HepG2 (cell line): ENCODE measurements around the gene COG1. TPM values are rescaled to one million over a fixed set of nuclear protein-coding genes. Genes with fewer than 3 reads are reported as not detected.

Experiments used
- ELF1 ChIP-seq: sonication (generic); formaldehyde crosslinking; IDR thresholded peaks from 2 replicates; pipeline ENCODE4 v1.4.0; 2020; ENCODE audit warnings: missing genetic modification reagents
- FOSL1 ChIP-seq: sonication (generic); formaldehyde crosslinking; IDR thresholded peaks from 2 replicates; pipeline ENCODE4 v1.9.0; 2021; ENCODE audit warnings: missing genetic modification reagents, borderline replicate concordance
- HBP1 ChIP-seq: IDR thresholded peaks from 2 replicates; pipeline ENCODE4 v1.6.1; 2016; ENCODE audit warnings: low read depth, control low read depth
- HOXA3 ChIP-seq: sonication (generic); formaldehyde crosslinking; IDR thresholded peaks from 2 replicates; pipeline ENCODE4 v1.5.0; 2020; ENCODE audit warnings: missing genetic modification reagents
- KDM3A ChIP-seq: IDR thresholded peaks from 2 replicates; pipeline ENCODE4 v1.6.1; 2018; ENCODE audit warnings: low read depth, missing compliant biosample characterization
- MEIS1 ChIP-seq: sonication (generic); formaldehyde crosslinking; IDR thresholded peaks from 2 replicates; pipeline ENCODE4 v1.9.0; 2021; ENCODE audit warnings: mild to moderate bottlenecking, missing genetic modification reagents, moderate library complexity, borderline replicate concordance
- MEIS2 ChIP-seq: sonication (generic); formaldehyde crosslinking; IDR thresholded peaks from 2 replicates; pipeline ENCODE4 v1.9.0; 2021; ENCODE audit warnings: mild to moderate bottlenecking, missing genetic modification reagents
- MTF1 ChIP-seq: sonication (generic); formaldehyde crosslinking; IDR thresholded peaks from 2 replicates; pipeline ENCODE4 v1.5.0; 2020; ENCODE audit warnings: missing genetic modification reagents
- NPAS2 ChIP-seq: sonication (generic); formaldehyde crosslinking; IDR thresholded peaks from 2 replicates; pipeline ENCODE4 v1.8.0; 2022; ENCODE audit warnings: mild to moderate bottlenecking, missing genetic modification reagents, borderline replicate concordance
- RARA ChIP-seq: IDR thresholded peaks from 2 replicates; pipeline ENCODE4 v1.6.1; 2016; ENCODE audit warnings: missing genetic modification reagents, missing compliant biosample characterization
- RFX3 ChIP-seq: IDR thresholded peaks from 2 replicates; pipeline ENCODE4 v1.6.1; 2016; ENCODE audit warnings: missing biosample characterization, missing genetic modification reagents
- RFXAP ChIP-seq: sonication (generic); formaldehyde crosslinking; IDR thresholded peaks from 2 replicates; pipeline ENCODE4 v1.4.0; 2020; ENCODE audit warnings: missing genetic modification reagents, borderline replicate concordance
- RXRB ChIP-seq: IDR thresholded peaks from 2 replicates; pipeline ENCODE4 v1.6.1; 2016; ENCODE audit warnings: borderline replicate concordance, missing genetic modification reagents, missing compliant biosample characterization
- SAP130 ChIP-seq: IDR thresholded peaks from 2 replicates; pipeline ENCODE4 v1.6.1; 2016; ENCODE audit warnings: low read depth
- SSRP1 ChIP-seq: IDR thresholded peaks from 2 replicates; pipeline ENCODE4 v1.6.1; 2016; ENCODE audit warnings: control low read depth
- TAF15 ChIP-seq: fragments of 200-400 bp; formaldehyde crosslinking; IDR thresholded peaks from one replicate; pipeline ENCODE4 v1.6.1; 2018; ENCODE audit warnings: mild to moderate bottlenecking, low read depth, low read length; ENCODE audit not compliant: poor library complexity, severe bottlenecking
- TFE3 ChIP-seq: IDR thresholded peaks from 2 replicates; pipeline ENCODE4 v1.6.1; 2016
- ZBTB33 ChIP-seq: sonication (generic); formaldehyde crosslinking; IDR thresholded peaks from 2 replicates; pipeline ENCODE4 v1.4.0; 2020; ENCODE audit warnings: missing genetic modification reagents
- ZGPAT ChIP-seq: IDR thresholded peaks from 2 replicates; pipeline ENCODE4 v1.6.1; 2016; ENCODE audit warnings: mild to moderate bottlenecking
- ZNF234 ChIP-seq: sonication (generic); formaldehyde crosslinking; conservative IDR thresholded peaks from 2 replicates; pipeline ENCODE4 v1.5.1; 2020; ENCODE audit warnings: mild to moderate bottlenecking, missing genetic modification reagents
- ZNF274 ChIP-seq: sonication (generic); formaldehyde crosslinking; IDR thresholded peaks from 2 replicates; pipeline ENCODE4 v1.5.1; 2020; ENCODE audit warnings: mild to moderate bottlenecking, missing genetic modification reagents
- ZNF280B ChIP-seq: sonication (generic); formaldehyde crosslinking; IDR thresholded peaks from 2 replicates; pipeline ENCODE4 v1.5.0; 2020; ENCODE audit warnings: missing genetic modification reagents, mild to moderate bottlenecking, borderline replicate concordance
- ZNF331 ChIP-seq: sonication (generic); formaldehyde crosslinking; IDR thresholded peaks from 2 replicates; pipeline ENCODE4 v1.4.0; 2020; ENCODE audit warnings: missing genetic modification reagents
- ZNF598 ChIP-seq: sonication (generic); formaldehyde crosslinking; IDR thresholded peaks from 2 replicates; pipeline ENCODE4 v1.5.1; 2020; ENCODE audit warnings: mild to moderate bottlenecking, missing genetic modification reagents, borderline replicate concordance
- polyA plus RNA-seq, 8 experiments: library from polyadenylated mRNA; depleted of rRNA in 3 of 8; stranded (reverse) in 7 of 8; unstranded in 1 of 8; fragments of >200 nt; fragmentation: Illumina TruSeq in 4 of 8; extraction: Trizol in 4 of 8; gene quantifications; 2 replicates each; pipeline versions ENCODE4 v1.2.1 to v1.2.3, GENCODE V29; 2011 to 2016; ENCODE audit warnings: low read depth in 4 of 8, missing spikeins in 1 of 8, mixed read lengths in 1 of 8; ENCODE audit not compliant: insufficient read depth in 1 of 8
- total RNA-seq, 5 experiments: library from RNA; depleted of rRNA; stranded (reverse); fragments of >200 nt; fragmentation: Illumina TruSeq; extraction: Trizol; gene quantifications; 2 replicates each; pipeline ENCODE4 v1.2.3, GENCODE V29; 2016; ENCODE audit warnings: low read depth in 1 of 5

Gene COG1
- total and polyA plus RNA-seq, 2 of the 13 experiments (the other 11 are each of a cell fraction or from before 2014, with no cell fraction given) = 36.6 to 39.7 TPM

DNA sequence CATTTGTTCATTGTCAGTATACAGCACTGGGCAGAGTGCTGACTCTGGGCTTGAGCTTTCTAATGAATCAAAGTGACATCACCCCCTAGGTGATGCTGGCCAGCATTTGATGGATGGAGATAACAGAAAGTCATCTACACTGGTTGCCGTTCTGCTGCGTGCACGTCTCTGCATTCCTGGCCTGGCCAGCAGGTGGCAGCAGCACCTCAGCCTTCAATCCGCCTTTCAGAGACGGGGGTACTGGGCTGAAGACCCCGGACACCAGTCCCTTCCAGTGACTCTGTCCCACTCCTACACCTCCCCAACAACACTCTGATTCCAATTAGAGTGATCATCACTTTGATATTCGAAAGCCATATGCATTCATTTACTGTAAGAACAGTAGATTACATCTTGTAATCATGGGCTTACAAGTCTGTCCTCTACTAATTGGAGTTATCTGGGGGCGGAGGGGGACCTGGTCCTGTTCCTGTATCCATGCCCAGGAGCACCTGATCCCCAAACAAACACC is 62.9 kb downstream of the COG1 start (continued):
- TF ChIP-seq ZBTB33 (CRISPR knock-in tag) = peak; percentile 52; the same call in 1 of the 2 replicates
- 0 out of 2 replicates have a peak, but pooled peaks have one; percentile 34 for TF ChIP-seq ZNF274 (CRISPR knock-in tag)
- no peak for TF ChIP-seq ZNF234 (CRISPR knock-in tag)
- no peak for TF ChIP-seq FOSL1 (CRISPR knock-in tag)
- TF ChIP-seq RARA (CRISPR knock-in tag) = peak; percentile 27; the same call in 1 of the 2 replicates
- TF ChIP-seq RXRB (CRISPR knock-in tag) = 0 out of 2 replicates have a peak, but pooled peaks have one; percentile 48
- no peak for TF ChIP-seq RFX3 (CRISPR knock-in tag)
- TF ChIP-seq SAP130 (CRISPR knock-in tag) = no peak
- TF ChIP-seq ZNF331 (CRISPR knock-in tag) = peak; percentile 54; the same call in 1 of the 2 replicates
- TF ChIP-seq TFE3 (CRISPR knock-in tag) = 0 out of 2 replicates have a peak, but pooled peaks have one; percentile 27
- TF ChIP-seq HBP1 = no peak
- TF ChIP-seq MTF1 (CRISPR knock-in tag) = no peak
- TF ChIP-seq ZGPAT = peak; percentile 59; the same call in 1 of the 2 replicates
- no peak for TF ChIP-seq RFXAP (CRISPR knock-in tag)
- 0 out of 2 replicates have a peak, but pooled peaks have one; percentile 25 for TF ChIP-seq MEIS1
- TF ChIP-seq KDM3A (CRISPR knock-in tag) = peak; percentile 95
- TF ChIP-seq HOXA3 (CRISPR knock-in tag) = no peak
- peak; percentile 61; the same call in 1 of the 2 replicates for TF ChIP-seq ZNF598 (CRISPR knock-in tag)
- TF ChIP-seq SSRP1 (CRISPR knock-in tag) = no peak
- peak; percentile 47; the same call in 1 of the 2 replicates for TF ChIP-seq MEIS2 (CRISPR knock-in tag)
- TF ChIP-seq ZNF280B (CRISPR knock-in tag) = no peak
- no peak for TF ChIP-seq ELF1 (CRISPR knock-in tag)
- TF ChIP-seq TAF15 = no peak
- no peak for TF ChIP-seq NPAS2 (CRISPR knock-in tag)
